GM21825 (cell line): Measurements from ENCODE around the gene ARMCX1.
"Not testable (repeated sequence)": the region's sequence is repeated elsewhere in the genome, so short reads cannot be mapped to it uniquely, and the experiment has no call there.

Experiments used
- ATAC-seq: cut with Tn5 transposase; IDR thresholded peaks from one replicate; pipeline ENCODE4 v1.9.1; 2021; ENCODE audit warnings: mild to moderate bottlenecking, moderate library complexity; ENCODE audit not compliant: unreplicated experiment

The ARMCX1 gene

GRCh38 chrX:101550362-101550750 is at the start of gene ARMCX1:
TSS of gene ARMCX1 (plus strand) at chrX:101550547. CDS start at chrX:101552931, 2,384 bp downstream.
- no peak for ATAC-seq

GRCh38 chrX:101502929-101503328 is 47.4 kb upstream of the ARMCX1 start:
- not testable (repeated sequence) for ATAC-seq

- ATAC-seq, result no peak
Observed at GRCh38 chrX:101507372-101507771, 43.0 kb upstream of the ARMCX1 start.

GRCh38 chrX:101507986-101508385 is 42.4 kb upstream of the ARMCX1 start:
- ATAC-seq, result no peak

GRCh38 chrX:101530944-101531343 is 19.4 kb upstream of the ARMCX1 start:
- ATAC-seq, result no peak

GRCh38 chrX:101539116-101539515 is 11.2 kb upstream of the ARMCX1 start:
- ATAC-seq, result no peak

- ATAC-seq, result no peak
Observed at GRCh38 chrX:101550751-101551379, 518 bp downstream of the ARMCX1 start.

- no peak for ATAC-seq
Observed at GRCh38 chrX:101551380-101551767, 1.0 kb downstream of the ARMCX1 start.

- no peak for ATAC-seq
Observed at GRCh38 chrX:101552714-101553113, 2.4 kb downstream of the ARMCX1 start.

- ATAC-seq, result no peak
Observed at GRCh38 chrX:101564651-101565050, 14.3 kb downstream of the ARMCX1 start.

GRCh38 chrX:101595739-101596419 is 45.5 kb downstream of the ARMCX1 start:
- peak; percentile 99 for ATAC-seq

- not testable (repeated sequence) for ATAC-seq
Observed at GRCh38 chrX:101599592-101599991, 49.2 kb downstream of the ARMCX1 start.

- no peak for ATAC-seq
Observed at GRCh38 chrX:101602077-101602476, 51.7 kb downstream of the ARMCX1 start.
